AG09309 (cell line): ENCODE data around the gene DHX38.

Experiments used
- DNase-seq: peaks from one replicate; pipeline ENCODE4 v3.0.0-alpha.2; 2010; ENCODE audit warnings: low read depth
- H3K4me3 ChIP-seq: 2 replicates; pipeline ENCODE4 v1.5.1; 2011; ENCODE audit warnings: mild to moderate bottlenecking, low read depth, low read length, moderate library complexity; ENCODE audit not compliant: control insufficient read depth
- TF ChIP-seq, protein P1 (sequence below): IDR thresholded peaks from 2 replicates; pipeline ENCODE4 v1.5.1; 2011; ENCODE audit warnings: mild to moderate bottlenecking, low read depth, low read length, inconsistent platforms; ENCODE audit not compliant: insufficient read depth, control insufficient read depth; ENCODE audit errors: missing control alignments

Gene DHX38

DNA sequence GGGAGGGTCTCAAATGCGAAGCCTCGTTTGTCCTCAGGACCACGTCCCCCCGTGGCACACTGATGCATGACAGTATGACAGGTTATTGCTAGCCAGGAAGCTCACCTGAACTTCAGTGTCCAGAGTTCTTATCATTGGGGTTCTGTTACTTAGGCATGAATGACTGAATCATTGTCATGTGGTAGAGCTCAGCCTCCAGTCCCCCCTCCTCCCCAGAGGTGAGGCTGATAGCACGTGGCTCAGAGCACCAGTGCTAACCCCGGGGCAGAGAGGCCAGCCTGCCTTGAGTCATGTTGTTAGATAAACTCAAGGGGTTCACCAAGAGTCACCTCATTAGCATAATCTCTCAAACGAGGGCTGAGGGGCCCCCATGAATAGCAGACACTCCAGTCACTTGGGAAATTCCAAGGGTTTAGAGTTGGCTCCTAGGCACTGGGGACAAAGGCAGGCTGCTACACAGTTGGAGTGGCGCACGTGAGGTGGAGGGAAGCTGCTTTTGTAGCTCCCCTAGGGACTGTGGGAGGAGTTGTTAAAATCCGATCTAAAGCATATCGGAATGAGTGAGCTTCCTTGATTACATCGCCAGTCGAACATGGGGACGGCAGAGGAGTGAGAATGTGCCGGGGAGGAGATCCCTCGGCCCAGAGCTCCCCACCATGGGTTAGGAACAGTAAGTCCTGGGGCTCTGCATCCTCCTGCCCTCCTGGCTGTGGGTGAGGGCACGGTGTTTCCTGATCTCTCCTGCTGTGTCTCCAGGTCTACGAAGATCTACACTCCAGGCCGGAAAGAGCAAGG is 18.2 kb downstream of the DHX38 start:
- no peak for DNase-seq
- no peak overlapping the region for H3K4me3 ChIP-seq
- TF ChIP-seq, protein P1, sequence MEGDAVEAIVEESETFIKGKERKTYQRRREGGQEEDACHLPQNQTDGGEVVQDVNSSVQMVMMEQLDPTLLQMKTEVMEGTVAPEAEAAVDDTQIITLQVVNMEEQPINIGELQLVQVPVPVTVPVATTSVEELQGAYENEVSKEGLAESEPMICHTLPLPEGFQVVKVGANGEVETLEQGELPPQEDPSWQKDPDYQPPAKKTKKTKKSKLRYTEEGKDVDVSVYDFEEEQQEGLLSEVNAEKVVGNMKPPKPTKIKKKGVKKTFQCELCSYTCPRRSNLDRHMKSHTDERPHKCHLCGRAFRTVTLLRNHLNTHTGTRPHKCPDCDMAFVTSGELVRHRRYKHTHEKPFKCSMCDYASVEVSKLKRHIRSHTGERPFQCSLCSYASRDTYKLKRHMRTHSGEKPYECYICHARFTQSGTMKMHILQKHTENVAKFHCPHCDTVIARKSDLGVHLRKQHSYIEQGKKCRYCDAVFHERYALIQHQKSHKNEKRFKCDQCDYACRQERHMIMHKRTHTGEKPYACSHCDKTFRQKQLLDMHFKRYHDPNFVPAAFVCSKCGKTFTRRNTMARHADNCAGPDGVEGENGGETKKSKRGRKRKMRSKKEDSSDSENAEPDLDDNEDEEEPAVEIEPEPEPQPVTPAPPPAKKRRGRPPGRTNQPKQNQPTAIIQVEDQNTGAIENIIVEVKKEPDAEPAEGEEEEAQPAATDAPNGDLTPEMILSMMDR, result no peak

DNA sequence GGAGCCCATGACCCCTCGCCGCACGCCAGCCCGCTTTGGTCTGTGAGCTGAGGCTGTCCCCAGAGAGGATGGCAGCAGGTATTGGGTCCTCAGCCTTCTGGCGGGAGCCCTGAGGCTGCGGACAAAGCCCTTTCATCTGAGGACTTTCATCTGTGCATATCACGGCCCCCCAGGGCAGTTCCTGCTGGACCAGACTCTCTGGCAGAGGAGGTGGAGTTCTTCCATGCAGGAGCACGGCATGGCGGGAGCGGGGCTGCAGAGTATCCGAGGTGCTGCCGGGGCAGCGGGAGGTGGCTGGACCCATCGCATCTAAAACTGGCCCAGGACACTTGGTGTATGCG is 18.8 kb downstream of the DHX38 start:
- TF ChIP-seq, protein P1, result no peak
- no peak for DNase-seq
- H3K4me3 ChIP-seq, result no peak overlapping the region

DNA sequence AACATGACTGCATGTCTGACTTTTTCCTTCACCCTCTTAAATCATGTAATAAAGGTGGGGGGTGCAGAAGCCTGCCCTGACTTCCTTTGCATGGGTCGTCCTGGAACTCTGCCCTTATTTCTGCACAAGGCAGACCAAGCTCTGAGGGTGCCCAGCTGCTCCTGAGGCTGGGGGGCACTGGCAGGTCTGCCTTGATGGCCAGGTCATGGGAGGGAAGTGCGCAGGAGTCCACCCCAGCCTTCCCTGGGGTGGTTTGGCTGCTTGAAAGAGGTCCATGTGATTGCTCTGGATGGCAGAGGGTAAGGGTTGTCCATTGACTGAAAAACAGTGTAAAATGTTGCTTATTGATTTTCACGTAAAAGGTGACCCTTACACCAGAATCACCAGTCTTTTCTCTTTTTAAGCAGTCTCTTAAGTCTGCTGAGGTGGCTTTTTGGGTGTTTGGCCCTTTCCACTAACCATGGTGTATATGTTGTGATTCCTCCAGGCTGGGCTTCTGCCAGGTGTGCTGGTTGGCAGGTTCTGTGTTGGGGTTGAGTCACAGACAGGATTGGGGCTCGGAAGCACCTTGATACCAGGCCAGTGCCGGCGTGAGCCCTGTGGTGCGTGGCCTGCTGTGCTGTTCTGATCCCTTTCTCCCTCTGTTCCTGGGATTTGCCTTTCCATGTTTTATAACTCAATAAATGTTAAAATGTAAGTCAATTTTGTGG is 19.4 kb downstream of the DHX38 start:
- DNase-seq, result no peak
- TF ChIP-seq, protein P1, result no peak
- H3K4me3 ChIP-seq, result no peak overlapping the region

DNA sequence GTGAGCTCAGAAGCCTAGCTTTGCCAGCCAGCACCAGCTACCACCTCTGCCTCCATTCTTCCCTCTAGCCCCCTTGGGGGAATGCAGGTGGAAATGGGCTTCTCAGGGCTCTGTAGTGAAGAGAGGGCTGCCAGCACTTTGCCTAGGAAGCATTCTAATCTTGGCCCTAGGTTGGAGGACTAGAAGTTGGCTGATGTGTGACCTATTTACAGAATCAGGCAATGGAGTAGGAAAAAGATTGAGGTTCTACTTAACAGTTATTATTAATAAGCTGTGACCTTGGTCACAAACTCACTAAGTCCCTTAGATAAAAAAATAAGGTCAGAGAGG is 19.9 kb downstream of the DHX38 start:
- no peak overlapping the region for H3K4me3 ChIP-seq
- TF ChIP-seq, protein P1, result no peak
- DNase-seq, result no peak

DNA sequence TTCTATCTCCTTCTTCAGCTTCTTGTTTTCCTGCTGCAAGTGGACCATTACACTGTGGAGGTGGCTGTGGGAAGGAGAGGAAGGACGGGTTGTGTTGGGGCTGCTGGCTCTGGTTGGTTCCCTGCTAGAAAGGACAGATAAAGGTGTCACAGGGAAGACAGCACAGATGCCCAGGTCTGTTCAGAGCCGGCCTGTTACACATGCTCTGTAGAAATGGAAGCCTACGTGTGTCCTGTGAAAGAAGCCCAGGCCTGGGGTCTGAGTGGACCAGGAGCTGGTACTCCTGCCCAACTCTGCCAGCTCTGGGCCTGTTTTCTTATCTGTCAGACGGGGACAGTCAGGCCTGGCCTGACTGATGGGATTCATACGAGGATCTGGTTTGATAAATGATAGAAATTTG is 26.4 kb downstream of the DHX38 start:
- H3K4me3 ChIP-seq, result no peak overlapping the region
- TF ChIP-seq, protein P1, result no peak
- DNase-seq, result no peak

DNA sequence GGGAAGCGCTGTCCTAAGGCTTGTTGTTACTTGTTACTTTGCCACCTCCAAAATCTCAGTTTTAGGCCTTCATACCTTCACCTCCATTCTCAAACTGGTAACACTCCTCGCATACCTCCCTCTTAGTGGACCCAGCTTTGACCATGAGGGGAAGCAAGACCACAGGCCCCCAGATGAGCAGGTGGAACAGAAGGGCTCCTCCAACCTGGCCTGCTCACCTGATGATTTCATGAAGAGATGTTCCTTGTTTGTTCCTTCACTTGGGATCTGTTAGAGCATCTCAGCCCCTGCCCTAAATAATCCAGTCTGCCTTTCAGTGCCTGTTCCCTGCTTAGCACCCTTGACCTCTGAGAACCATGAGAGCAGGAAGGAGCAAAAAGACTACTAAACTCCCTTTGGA is 28.7 kb downstream of the DHX38 start:
- H3K4me3 ChIP-seq, result no peak overlapping the region
- TF ChIP-seq, protein P1, result no peak
- no peak for DNase-seq
